IPS-18a (cell line): ENCODE measurements around the gene PDCD1.
A peak's percentile ranks its signal among the peaks of the same experiment; 100 is the strongest.
"Not testable (repeated sequence)": the region's sequence is repeated elsewhere in the genome, so short reads cannot be mapped to it uniquely, and the experiment has no call there.

Experiments
- H3K27ac ChIP-seq: one replicate; pipeline ENCODE4 v1.5.1; 2013; ENCODE audit warnings: low read length
- H3K27me3 ChIP-seq: one replicate; pipeline ENCODE4 v1.6.1; 2013; ENCODE audit warnings: mild to moderate bottlenecking, low read length; ENCODE audit not compliant: control insufficient read depth, insufficient read depth
- H3K36me3 ChIP-seq: one replicate; pipeline ENCODE4 v1.6.1; 2013; ENCODE audit warnings: low read depth, low read length; ENCODE audit not compliant: control insufficient read depth
- H3K4me1 ChIP-seq: one replicate; pipeline ENCODE4 v1.6.1; 2013; ENCODE audit warnings: low read depth, low read length; ENCODE audit not compliant: control insufficient read depth
- H3K4me3 ChIP-seq: one replicate; pipeline ENCODE4 v1.5.1; 2013; ENCODE audit warnings: low read length
- H3K9ac ChIP-seq: one replicate; pipeline ENCODE4 v1.6.1; 2013; ENCODE audit warnings: mild to moderate bottlenecking, low read length, moderate library complexity
- H3K9me3 ChIP-seq: one replicate; pipeline ENCODE4 v1.6.1; 2013; ENCODE audit warnings: low read depth, low read length; ENCODE audit not compliant: control insufficient read depth

PDCD1 gene

GRCh38 chr2:241884951-241885290, 26.2 kb upstream of the PDCD1 start:
- no peaks in the 10 kb centered on the region for H3K36me3 ChIP-seq
- H3K4me1 ChIP-seq = peaks cover 18% of the 10 kb centered on the region
- no peaks in the 10 kb centered on the region for H3K27me3 ChIP-seq
- H3K9me3 ChIP-seq = no peaks in the 10 kb centered on the region
- H3K9ac ChIP-seq = no peak overlapping the region
- H3K4me3 ChIP-seq = no peak overlapping the region
- H3K27ac ChIP-seq = no peak overlapping the region

GRCh38 chr2:241882091-241882625, 23.5 kb upstream of the PDCD1 start:
- Histone ChIP-seq H3K36me3 (no peaks in the 10 kb centered on the region), H3K27me3 (no peaks in the 10 kb centered on the region), H3K9me3 (no peaks in the 10 kb centered on the region), H3K4me3 (peak overlapping the region; percentile 33), H3K27ac (no peak overlapping the region), H3K9ac (no peak overlapping the region), H3K4me1 (peaks cover 14% of the 10 kb centered on the region)

- Histone ChIP-seq H3K4me3 (peak overlapping the region; percentile 55), H3K9me3 (no peaks in the 10 kb centered on the region), H3K9ac (peak overlapping the region; percentile 14), H3K27ac (no peak overlapping the region), H3K27me3 (no peaks in the 10 kb centered on the region), H3K4me1 (peaks cover 14% of the 10 kb centered on the region), H3K36me3 (no peaks in the 10 kb centered on the region)
Measured at GRCh38 chr2:241880311-241881073, 21.8 kb upstream of the PDCD1 start.

- Histone ChIP-seq H3K27me3 (no peaks in the 10 kb centered on the region), H3K9me3 (no peaks in the 10 kb centered on the region), H3K4me1 (peaks cover 14% of the 10 kb centered on the region), H3K9ac (no peak overlapping the region), H3K4me3 (no peak overlapping the region), H3K36me3 (no peaks in the 10 kb centered on the region), H3K27ac (no peak overlapping the region)
Measured at GRCh38 chr2:241879326-241879725, 20.6 kb upstream of the PDCD1 start.

- H3K27me3 ChIP-seq = no peaks in the 10 kb centered on the region
- no peaks in the 10 kb centered on the region for H3K36me3 ChIP-seq
- H3K4me1 ChIP-seq = peaks cover 14% of the 10 kb centered on the region
- H3K9ac ChIP-seq = no peak overlapping the region
- no peak overlapping the region for H3K27ac ChIP-seq
- no peaks in the 10 kb centered on the region for H3K9me3 ChIP-seq
- H3K4me3 ChIP-seq = no peak overlapping the region
Measured at GRCh38 chr2:241877989-241878970, 19.6 kb upstream of the PDCD1 start.

- Histone ChIP-seq H3K4me1 (peaks cover 3% of the 10 kb centered on the region), H3K27ac (no peak overlapping the region), H3K27me3 (no peaks in the 10 kb centered on the region), H3K9me3 (no peaks in the 10 kb centered on the region), H3K9ac (no peak overlapping the region), H3K4me3 (no peak overlapping the region), H3K36me3 (no peaks in the 10 kb centered on the region)
Measured at GRCh38 chr2:241877197-241877685, 18.5 kb upstream of the PDCD1 start.

- Histone ChIP-seq H3K4me1 (no peaks in the 10 kb centered on the region), H3K9me3 (no peaks in the 10 kb centered on the region), H3K27ac (no peak overlapping the region), H3K4me3 (no peak overlapping the region), H3K9ac (no peak overlapping the region), H3K36me3 (no peaks in the 10 kb centered on the region), H3K27me3 (no peaks in the 10 kb centered on the region)
Measured at GRCh38 chr2:241876528-241877196, 18.0 kb upstream of the PDCD1 start.

GRCh38 chr2:241875754-241876527, 17.2 kb upstream of the PDCD1 start:
- not testable (repeated sequence) for H3K4me1 ChIP-seq

GRCh38 chr2:241874277-241874925, 15.7 kb upstream of the PDCD1 start:
- no peaks in the 10 kb centered on the region for H3K27me3 ChIP-seq
- no peaks in the 10 kb centered on the region for H3K4me1 ChIP-seq
- no peak overlapping the region for H3K4me3 ChIP-seq
- H3K27ac ChIP-seq = no peak overlapping the region
- no peaks in the 10 kb centered on the region for H3K9me3 ChIP-seq
- no peak overlapping the region for H3K9ac ChIP-seq
- no peaks in the 10 kb centered on the region for H3K36me3 ChIP-seq

More at GRCh38 chr2:241875754-241876527, 17.2 kb upstream of the PDCD1 start:
- H3K36me3 ChIP-seq, H3K27ac ChIP-seq, H3K4me3 ChIP-seq, H3K9me3 ChIP-seq, H3K27me3 ChIP-seq, H3K9ac ChIP-seq: not testable (repeated sequence)

- no peak overlapping the region for H3K9ac ChIP-seq
- no peaks in the 10 kb centered on the region for H3K4me1 ChIP-seq
- no peaks in the 10 kb centered on the region for H3K9me3 ChIP-seq
- no peaks in the 10 kb centered on the region for H3K27me3 ChIP-seq
- no peak overlapping the region for H3K27ac ChIP-seq
- H3K4me3 ChIP-seq = no peak overlapping the region
- H3K36me3 ChIP-seq = no peaks in the 10 kb centered on the region
Measured at GRCh38 chr2:241873803-241874110, 15.1 kb upstream of the PDCD1 start.
